Esophagus squamous epithelium (tissue), 4 donors: ENCODE data around the gene IRF2BPL.

ENCODE experiments used
- CTCF ChIP-seq, 6 experiments: fragments of 450-650 bp in 4 of 6; fragments of 200-600 bp in 2 of 6; sonication (generic) in 2 of 6; IDR thresholded peaks; one replicate each; pipeline ENCODE4 v1.5.1; 2016 to 2019; ENCODE audit warnings: antibody characterized with exemption in 6 of 6, mild to moderate bottlenecking in 4 of 6, moderate library complexity in 4 of 6
- POLR2A ChIP-seq, 4 donors: fragments of 450-650 bp; IDR thresholded peaks; one replicate each; pipeline ENCODE4 v1.6.1; 2017; ENCODE audit warnings: antibody characterized with exemption in 4 of 4, mild to moderate bottlenecking in 4 of 4, moderate library complexity in 3 of 4

GRCh38 chr14:77064521-77065178, 36.1 kb upstream of the IRF2BPL start:
- TF ChIP-seq CTCF (IDR thresholded peaks at IDR 0.05) (no peak), POLR2A (IDR thresholded peaks at IDR 0.05) (no peak)
